WTC11 (cell line): ENCODE measurements around the gene CD68. TPM values are rescaled to one million over a fixed set of nuclear protein-coding genes. Genes with fewer than 3 reads are reported as not detected.
A peak's percentile ranks its signal among the peaks of the same experiment; 100 is the strongest.

ENCODE experiments used
- ATAC-seq: fragments of 200-7000 bp; cut with Tn5 transposase; 2 replicates; pipeline ENCODE4 v1.10.0; 2021; ENCODE audit warnings: mild to moderate bottlenecking, moderate library complexity
- CTCF ChIA-PET: fragments of 300-600 bp; sonication (Branson Sonifier 250); formaldehyde crosslinking; loops from one replicate; lab custom pipeline; 2021; ENCODE audit warnings: antibody characterized with exemption; lab: Charles Lee
- POLR2A ChIA-PET: fragments of 350-600 bp; sonication (Branson Sonifier 250); formaldehyde crosslinking; loops from one replicate; lab custom pipeline; 2021; ENCODE audit warnings: antibody characterized with exemption; lab: Charles Lee
- DNase-seq: peaks from one replicate; pipeline ENCODE4 v3.0.0; 2021; ENCODE audit warnings: low spot score
- H3K27ac Mint-ChIP-seq: 2 replicates; pipeline ENCODE4 v1.8.0; 2021; ENCODE audit warnings: mixed read lengths
- H3K27me3 Mint-ChIP-seq: 2 replicates; pipeline ENCODE4 v1.8.0; 2021; ENCODE audit warnings: low read depth, mild to moderate bottlenecking, moderate library complexity, mixed read lengths
- H3K36me3 Mint-ChIP-seq: 2 replicates; pipeline ENCODE4 v1.8.0; 2021; ENCODE audit warnings: mixed read lengths
- H3K4me1 Mint-ChIP-seq: 2 replicates; pipeline ENCODE4 v1.8.0; 2022; ENCODE audit warnings: mixed read lengths
- H3K4me3 Mint-ChIP-seq: 2 replicates; pipeline ENCODE4 v1.8.0; 2021; ENCODE audit warnings: mild to moderate bottlenecking, moderate library complexity, mixed read lengths
- H3K9me3 Mint-ChIP-seq: 2 replicates; pipeline ENCODE4 v1.8.0; 2021; ENCODE audit warnings: mixed read lengths
- ELF4 ChIP-seq: sonication (generic); formaldehyde crosslinking; IDR thresholded peaks from 2 replicates; pipeline ENCODE4 v1.8.1; 2022; ENCODE audit warnings: low read depth, mild to moderate bottlenecking, moderate library complexity, missing genetic modification reagents
- ETV6 ChIP-seq: sonication (generic); formaldehyde crosslinking; IDR thresholded peaks from 2 replicates; pipeline ENCODE4 v1.8.1; 2022; ENCODE audit warnings: mild to moderate bottlenecking, missing genetic modification reagents
- NR3C1 ChIP-seq: sonication (generic); formaldehyde crosslinking; conservative IDR thresholded peaks from 2 replicates; pipeline ENCODE4 v1.8.1; 2023; ENCODE audit warnings: low read depth, mild to moderate bottlenecking, missing genetic modification reagents
- TCF7 ChIP-seq: sonication (generic); formaldehyde crosslinking; IDR thresholded peaks from 2 replicates; pipeline ENCODE4 v1.8.0; 2022; ENCODE audit warnings: mild to moderate bottlenecking, low read depth, missing genetic modification reagents, moderate library complexity
- TEAD1 ChIP-seq: sonication (generic); formaldehyde crosslinking; IDR thresholded peaks from 2 replicates; pipeline ENCODE4 v1.8.0; 2022; ENCODE audit warnings: mild to moderate bottlenecking, missing genetic modification reagents
- TP53 ChIP-seq: sonication (generic); formaldehyde crosslinking; IDR thresholded peaks from 2 replicates; pipeline ENCODE4 v1.8.1; 2023; ENCODE audit warnings: mild to moderate bottlenecking, missing genetic modification reagents
- ZNF317 ChIP-seq: sonication (generic); formaldehyde crosslinking; IDR thresholded peaks from 2 replicates; pipeline ENCODE4 v1.8.1; 2023; ENCODE audit warnings: low read depth, mild to moderate bottlenecking, moderate library complexity, missing genetic modification reagents, borderline replicate concordance
- total RNA-seq: library from RNA; stranded (reverse); gene quantifications from 3 replicates; pipeline ENCODE4 v1.2.3, GENCODE V29; 2021
- TF ChIP-seq, protein P1 (sequence below): sonication (generic); formaldehyde crosslinking; IDR thresholded peaks from 2 replicates; pipeline ENCODE4 v1.8.1; 2022; ENCODE audit warnings: low read depth, mild to moderate bottlenecking, moderate library complexity, missing genetic modification reagents, borderline replicate concordance
- TF ChIP-seq, protein P2 (sequence below): sonication (generic); formaldehyde crosslinking; IDR thresholded peaks from 2 replicates; pipeline ENCODE4 v1.8.1; 2023; ENCODE audit warnings: mild to moderate bottlenecking, moderate library complexity, missing genetic modification reagents
- TF ChIP-seq, protein P3 (sequence below): sonication (generic); formaldehyde crosslinking; IDR thresholded peaks from 2 replicates; pipeline ENCODE4 v1.8.0; 2022; ENCODE audit warnings: mild to moderate bottlenecking, missing genetic modification reagents
- TF ChIP-seq, protein P4 (sequence below): sonication (generic); formaldehyde crosslinking; IDR thresholded peaks from 2 replicates; pipeline ENCODE4 v1.8.0; 2022; ENCODE audit warnings: mild to moderate bottlenecking, missing genetic modification reagents
- TF ChIP-seq, protein P5 (sequence below): fragments of 200-600 bp; IDR thresholded peaks from 2 replicates; pipeline ENCODE4 v1.8.0; 2022; ENCODE audit warnings: antibody characterized with exemption
- TF ChIP-seq, protein P6 (sequence below): sonication (generic); formaldehyde crosslinking; IDR thresholded peaks from 2 replicates; pipeline ENCODE4 v1.8.0; 2022; ENCODE audit warnings: mild to moderate bottlenecking, missing genetic modification reagents
- TF ChIP-seq, protein P7 (sequence below): fragments of 250-450 bp; sonication (Bioruptor Pico); IDR thresholded peaks from 2 replicates; pipeline ENCODE4 v1.8.0; 2021; ENCODE audit warnings: mild to moderate bottlenecking

The CD68 gene
- total RNA-seq, 1 experiment from 2014 or later: 0.72 TPM

DNA sequence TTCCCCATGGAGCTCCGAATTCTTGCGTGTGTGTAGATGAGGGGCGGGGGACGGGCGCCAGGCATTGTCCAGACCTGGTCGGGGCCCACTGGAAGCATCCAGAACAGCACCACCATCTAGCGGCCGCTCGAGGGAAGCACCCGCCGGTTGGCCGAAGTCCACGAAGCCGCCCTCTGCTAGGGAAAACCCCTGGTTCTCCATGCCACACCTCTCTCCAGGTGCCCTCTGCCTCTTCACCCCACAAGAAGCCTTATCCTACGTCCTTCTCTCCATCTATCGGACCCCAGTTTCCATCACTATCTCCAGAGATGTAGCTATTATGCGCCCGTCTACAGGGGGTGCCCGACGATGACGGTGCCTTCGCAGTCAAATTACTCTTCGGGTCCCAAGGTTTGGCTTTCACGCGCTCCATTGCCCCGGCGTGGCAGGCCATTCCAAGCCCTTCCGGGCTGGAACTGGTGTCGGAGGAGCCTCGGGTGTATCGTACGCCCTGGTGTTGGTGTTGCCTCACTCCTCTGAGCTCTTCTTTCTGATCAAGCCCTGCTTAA, 18.3 kb upstream of the CD68 start:
- peak overlapping the region; percentile 94 for H3K4me3 Mint-ChIP-seq
- peak; percentile 65 for ATAC-seq
- H3K27ac Mint-ChIP-seq: peak overlapping the region; percentile 97
- ChIA-PET POLR2A (interaction anchor here (0.5 to 1.9 kb wide), 16 partner anchors 12 to 281 kb away, joined by 3 to 8 read pairs (median 4); partner anchors contain the start of genes ACAP1, MPDU1, SOX15 and TNFSF12), CTCF (interaction anchor here (0.6 to 3.6 kb wide), 82 partner anchors 9 to 515 kb away, joined by 3 to 81 read pairs (median 6); partner anchors contain the start of genes ACADVL, ACAP1, CD68 and CHRNB1)
- peak; percentile 93 for DNase-seq
- peaks cover 53% of the 10 kb centered on the region for H3K4me1 Mint-ChIP-seq
- H3K36me3 Mint-ChIP-seq: peaks cover 22% of the 10 kb centered on the region
- TF ChIP-seq NR3C1 (CRISPR knock-in tag) (0 out of 2 replicates have a peak, but pooled peaks have one; percentile 40), ETV6 (no peak), ELF4 (CRISPR knock-in tag) (no peak), TEAD1 (CRISPR knock-in tag) (0 out of 2 replicates have a peak, but pooled peaks have one; percentile 46), TP53 (CRISPR knock-in tag) (no peak), ZNF317 (CRISPR knock-in tag) (no peak), TCF7 (CRISPR knock-in tag) (no peak)
- TF ChIP-seq, protein P1, sequence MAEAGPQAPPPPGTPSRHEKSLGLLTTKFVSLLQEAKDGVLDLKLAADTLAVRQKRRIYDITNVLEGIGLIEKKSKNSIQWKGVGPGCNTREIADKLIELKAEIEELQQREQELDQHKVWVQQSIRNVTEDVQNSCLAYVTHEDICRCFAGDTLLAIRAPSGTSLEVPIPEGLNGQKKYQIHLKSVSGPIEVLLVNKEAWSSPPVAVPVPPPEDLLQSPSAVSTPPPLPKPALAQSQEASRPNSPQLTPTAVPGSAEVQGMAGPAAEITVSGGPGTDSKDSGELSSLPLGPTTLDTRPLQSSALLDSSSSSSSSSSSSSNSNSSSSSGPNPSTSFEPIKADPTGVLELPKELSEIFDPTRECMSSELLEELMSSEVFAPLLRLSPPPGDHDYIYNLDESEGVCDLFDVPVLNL (CRISPR knock-in tag): no peak
- TF ChIP-seq, protein P2, sequence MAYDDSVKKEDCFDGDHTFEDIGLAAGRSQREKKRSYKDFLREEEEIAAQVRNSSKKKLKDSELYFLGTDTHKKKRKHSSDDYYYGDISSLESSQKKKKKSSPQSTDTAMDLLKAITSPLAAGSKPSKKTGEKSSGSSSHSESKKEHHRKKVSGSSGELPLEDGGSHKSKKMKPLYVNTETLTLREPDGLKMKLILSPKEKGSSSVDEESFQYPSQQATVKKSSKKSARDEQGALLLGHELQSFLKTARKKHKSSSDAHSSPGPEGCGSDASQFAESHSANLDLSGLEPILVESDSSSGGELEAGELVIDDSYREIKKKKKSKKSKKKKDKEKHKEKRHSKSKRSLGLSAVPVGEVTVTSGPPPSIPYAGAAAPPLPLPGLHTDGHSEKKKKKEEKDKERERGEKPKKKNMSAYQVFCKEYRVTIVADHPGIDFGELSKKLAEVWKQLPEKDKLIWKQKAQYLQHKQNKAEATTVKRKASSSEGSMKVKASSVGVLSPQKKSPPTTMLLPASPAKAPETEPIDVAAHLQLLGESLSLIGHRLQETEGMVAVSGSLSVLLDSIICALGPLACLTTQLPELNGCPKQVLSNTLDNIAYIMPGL (CRISPR knock-in tag): peak; percentile 5; the same call in 1 of the 2 replicates
- TF ChIP-seq, protein P3, sequence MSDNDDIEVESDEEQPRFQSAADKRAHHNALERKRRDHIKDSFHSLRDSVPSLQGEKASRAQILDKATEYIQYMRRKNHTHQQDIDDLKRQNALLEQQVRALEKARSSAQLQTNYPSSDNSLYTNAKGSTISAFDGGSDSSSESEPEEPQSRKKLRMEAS (CRISPR knock-in tag): no peak
- TF ChIP-seq, protein P4, sequence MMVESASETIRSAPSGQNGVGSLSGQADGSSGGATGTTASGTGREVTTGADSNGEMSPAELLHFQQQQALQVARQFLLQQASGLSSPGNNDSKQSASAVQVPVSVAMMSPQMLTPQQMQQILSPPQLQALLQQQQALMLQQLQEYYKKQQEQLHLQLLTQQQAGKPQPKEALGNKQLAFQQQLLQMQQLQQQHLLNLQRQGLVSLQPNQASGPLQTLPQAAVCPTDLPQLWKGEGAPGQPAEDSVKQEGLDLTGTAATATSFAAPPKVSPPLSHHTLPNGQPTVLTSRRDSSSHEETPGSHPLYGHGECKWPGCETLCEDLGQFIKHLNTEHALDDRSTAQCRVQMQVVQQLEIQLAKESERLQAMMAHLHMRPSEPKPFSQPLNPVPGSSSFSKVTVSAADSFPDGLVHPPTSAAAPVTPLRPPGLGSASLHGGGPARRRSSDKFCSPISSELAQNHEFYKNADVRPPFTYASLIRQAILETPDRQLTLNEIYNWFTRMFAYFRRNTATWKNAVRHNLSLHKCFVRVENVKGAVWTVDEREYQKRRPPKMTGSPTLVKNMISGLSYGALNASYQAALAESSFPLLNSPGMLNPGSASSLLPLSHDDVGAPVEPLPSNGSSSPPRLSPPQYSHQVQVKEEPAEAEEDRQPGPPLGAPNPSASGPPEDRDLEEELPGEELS (CRISPR knock-in tag): 0 out of 2 replicates have a peak, but pooled peaks have one; percentile 58
- TF ChIP-seq, protein P5, sequence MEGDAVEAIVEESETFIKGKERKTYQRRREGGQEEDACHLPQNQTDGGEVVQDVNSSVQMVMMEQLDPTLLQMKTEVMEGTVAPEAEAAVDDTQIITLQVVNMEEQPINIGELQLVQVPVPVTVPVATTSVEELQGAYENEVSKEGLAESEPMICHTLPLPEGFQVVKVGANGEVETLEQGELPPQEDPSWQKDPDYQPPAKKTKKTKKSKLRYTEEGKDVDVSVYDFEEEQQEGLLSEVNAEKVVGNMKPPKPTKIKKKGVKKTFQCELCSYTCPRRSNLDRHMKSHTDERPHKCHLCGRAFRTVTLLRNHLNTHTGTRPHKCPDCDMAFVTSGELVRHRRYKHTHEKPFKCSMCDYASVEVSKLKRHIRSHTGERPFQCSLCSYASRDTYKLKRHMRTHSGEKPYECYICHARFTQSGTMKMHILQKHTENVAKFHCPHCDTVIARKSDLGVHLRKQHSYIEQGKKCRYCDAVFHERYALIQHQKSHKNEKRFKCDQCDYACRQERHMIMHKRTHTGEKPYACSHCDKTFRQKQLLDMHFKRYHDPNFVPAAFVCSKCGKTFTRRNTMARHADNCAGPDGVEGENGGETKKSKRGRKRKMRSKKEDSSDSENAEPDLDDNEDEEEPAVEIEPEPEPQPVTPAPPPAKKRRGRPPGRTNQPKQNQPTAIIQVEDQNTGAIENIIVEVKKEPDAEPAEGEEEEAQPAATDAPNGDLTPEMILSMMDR: peak; percentile 46; the same call in 1 of the 2 replicates
- TF ChIP-seq, protein P6, sequence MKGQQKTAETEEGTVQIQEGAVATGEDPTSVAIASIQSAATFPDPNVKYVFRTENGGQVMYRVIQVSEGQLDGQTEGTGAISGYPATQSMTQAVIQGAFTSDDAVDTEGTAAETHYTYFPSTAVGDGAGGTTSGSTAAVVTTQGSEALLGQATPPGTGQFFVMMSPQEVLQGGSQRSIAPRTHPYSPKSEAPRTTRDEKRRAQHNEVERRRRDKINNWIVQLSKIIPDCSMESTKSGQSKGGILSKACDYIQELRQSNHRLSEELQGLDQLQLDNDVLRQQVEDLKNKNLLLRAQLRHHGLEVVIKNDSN (CRISPR knock-in tag): no peak
- TF ChIP-seq, protein P7, sequence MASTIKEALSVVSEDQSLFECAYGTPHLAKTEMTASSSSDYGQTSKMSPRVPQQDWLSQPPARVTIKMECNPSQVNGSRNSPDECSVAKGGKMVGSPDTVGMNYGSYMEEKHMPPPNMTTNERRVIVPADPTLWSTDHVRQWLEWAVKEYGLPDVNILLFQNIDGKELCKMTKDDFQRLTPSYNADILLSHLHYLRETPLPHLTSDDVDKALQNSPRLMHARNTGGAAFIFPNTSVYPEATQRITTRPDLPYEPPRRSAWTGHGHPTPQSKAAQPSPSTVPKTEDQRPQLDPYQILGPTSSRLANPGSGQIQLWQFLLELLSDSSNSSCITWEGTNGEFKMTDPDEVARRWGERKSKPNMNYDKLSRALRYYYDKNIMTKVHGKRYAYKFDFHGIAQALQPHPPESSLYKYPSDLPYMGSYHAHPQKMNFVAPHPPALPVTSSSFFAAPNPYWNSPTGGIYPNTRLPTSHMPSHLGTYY (CRISPR knock-in tag): no peak
- no peaks in the 10 kb centered on the region for H3K27me3 Mint-ChIP-seq
- H3K9me3 Mint-ChIP-seq: no peaks in the 10 kb centered on the region
